PFSK-1 (cell line): ENCODE results near the gene CAMTA1.

Experiments used
- POLR2AphosphoS5 ChIP-seq: IDR thresholded peaks from 2 replicates; pipeline ENCODE4 v1.6.1; 2012; ENCODE audit warnings: low read depth, mild to moderate bottlenecking, control low read depth, low read length, moderate library complexity
- SIN3A ChIP-seq: IDR thresholded peaks from 2 replicates; pipeline ENCODE4 v1.6.1; 2012; ENCODE audit warnings: mild to moderate bottlenecking, low read length, moderate library complexity, borderline replicate concordance; ENCODE audit not compliant: insufficient read depth
- TAF1 ChIP-seq: IDR thresholded peaks from 2 replicates; pipeline ENCODE4 v1.6.1; 2012; ENCODE audit warnings: low read length, control low read depth, borderline replicate concordance; ENCODE audit not compliant: insufficient read depth
- TF ChIP-seq, protein P1 (sequence below), 2 experiments: IDR thresholded peaks; 2 replicates each; pipeline versions ENCODE4 v1.6.1 to v1.8.0; 2011 to 2012; ENCODE audit warnings: low read depth in 2 of 2, low read length in 2 of 2, control low read depth in 1 of 2, inconsistent platforms in 1 of 2, mild to moderate bottlenecking in 1 of 2, moderate library complexity in 1 of 2; ENCODE audit not compliant: insufficient read depth in 1 of 2

DNA sequence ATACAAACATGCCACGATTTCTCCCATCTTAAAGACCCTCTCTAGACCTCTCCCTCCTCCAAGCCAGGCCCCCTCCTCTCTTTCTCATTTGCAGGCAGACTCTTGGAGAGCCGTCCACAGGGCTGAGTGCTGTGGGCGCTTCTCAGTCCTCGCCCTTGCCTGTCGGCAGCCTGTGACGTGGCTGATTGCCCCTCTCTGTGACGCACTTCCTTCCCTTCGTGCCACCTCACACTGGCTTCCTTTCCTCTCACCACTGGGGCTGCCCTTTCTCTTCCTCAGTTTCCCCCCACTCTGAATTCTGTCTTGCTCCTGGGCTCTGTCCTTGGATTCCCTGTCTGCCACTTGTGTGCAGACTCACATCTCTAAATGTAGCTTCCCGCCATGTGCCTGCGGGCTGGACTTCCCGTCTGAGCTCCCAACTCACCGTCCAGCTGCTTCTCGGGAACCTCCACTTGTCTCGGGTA, 227.2 kb downstream of the CAMTA1 start:
- TF ChIP-seq POLR2AphosphoS5 (no peak), TAF1 (no peak), SIN3A (no peak)
- TF ChIP-seq, protein P1, sequence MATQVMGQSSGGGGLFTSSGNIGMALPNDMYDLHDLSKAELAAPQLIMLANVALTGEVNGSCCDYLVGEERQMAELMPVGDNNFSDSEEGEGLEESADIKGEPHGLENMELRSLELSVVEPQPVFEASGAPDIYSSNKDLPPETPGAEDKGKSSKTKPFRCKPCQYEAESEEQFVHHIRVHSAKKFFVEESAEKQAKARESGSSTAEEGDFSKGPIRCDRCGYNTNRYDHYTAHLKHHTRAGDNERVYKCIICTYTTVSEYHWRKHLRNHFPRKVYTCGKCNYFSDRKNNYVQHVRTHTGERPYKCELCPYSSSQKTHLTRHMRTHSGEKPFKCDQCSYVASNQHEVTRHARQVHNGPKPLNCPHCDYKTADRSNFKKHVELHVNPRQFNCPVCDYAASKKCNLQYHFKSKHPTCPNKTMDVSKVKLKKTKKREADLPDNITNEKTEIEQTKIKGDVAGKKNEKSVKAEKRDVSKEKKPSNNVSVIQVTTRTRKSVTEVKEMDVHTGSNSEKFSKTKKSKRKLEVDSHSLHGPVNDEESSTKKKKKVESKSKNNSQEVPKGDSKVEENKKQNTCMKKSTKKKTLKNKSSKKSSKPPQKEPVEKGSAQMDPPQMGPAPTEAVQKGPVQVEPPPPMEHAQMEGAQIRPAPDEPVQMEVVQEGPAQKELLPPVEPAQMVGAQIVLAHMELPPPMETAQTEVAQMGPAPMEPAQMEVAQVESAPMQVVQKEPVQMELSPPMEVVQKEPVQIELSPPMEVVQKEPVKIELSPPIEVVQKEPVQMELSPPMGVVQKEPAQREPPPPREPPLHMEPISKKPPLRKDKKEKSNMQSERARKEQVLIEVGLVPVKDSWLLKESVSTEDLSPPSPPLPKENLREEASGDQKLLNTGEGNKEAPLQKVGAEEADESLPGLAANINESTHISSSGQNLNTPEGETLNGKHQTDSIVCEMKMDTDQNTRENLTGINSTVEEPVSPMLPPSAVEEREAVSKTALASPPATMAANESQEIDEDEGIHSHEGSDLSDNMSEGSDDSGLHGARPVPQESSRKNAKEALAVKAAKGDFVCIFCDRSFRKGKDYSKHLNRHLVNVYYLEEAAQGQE (IDR thresholded peaks at IDR 0.05; ENCODE audit: insufficient read depth in 1 of 2, low read depth in 2 of 2, low read length in 2 of 2): no peak
